ENCODE measurements around the gene ASCC3.

Gene ASCC3

DNA sequence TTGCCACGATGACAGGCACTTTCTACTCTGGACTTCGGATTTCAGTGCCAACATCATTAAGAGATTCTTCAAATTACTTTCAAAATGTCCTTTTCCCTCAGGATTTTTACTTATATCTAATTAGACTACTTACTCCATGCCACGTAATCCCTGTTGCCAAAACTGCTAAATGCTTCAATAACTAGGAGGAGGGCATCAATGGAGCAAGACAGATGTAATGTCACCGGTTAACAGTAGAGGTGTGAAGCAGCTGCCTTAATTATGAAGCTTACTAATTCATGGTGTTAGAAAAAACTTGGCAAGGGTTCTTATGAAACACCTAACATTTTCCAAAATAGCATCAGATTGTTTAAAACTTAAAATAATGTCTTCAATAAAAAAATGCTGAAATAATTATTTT is 305.2 kb downstream of the ASCC3 start:
- no peak for DNase-seq (ENCODE audit: low read depth)

GRCh38 chr6:100574836-100575235 is 306.3 kb downstream of the ASCC3 start:
- DNase-seq (ENCODE audit: low read depth) = no peak

DNA sequence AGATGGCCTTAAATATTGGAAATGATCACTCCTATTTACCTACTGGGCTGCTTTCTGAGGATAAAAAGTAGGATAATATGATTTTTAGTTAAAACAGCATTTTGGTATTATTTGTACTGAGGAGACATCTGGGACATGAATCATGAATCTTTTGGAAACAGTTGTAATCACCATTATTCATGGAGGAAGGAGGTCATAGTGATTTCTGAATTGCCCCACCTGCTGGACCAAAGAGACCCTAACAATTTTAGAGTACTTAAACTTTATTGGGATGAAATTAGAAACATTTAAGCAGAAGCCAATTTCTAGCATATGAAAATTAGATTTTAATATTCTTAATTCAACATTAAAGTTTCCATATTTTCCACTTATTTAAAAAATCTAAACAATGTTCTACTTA is 308.0 kb downstream of the ASCC3 start:
- DNase-seq (ENCODE audit: low read depth) = no peak

DNA sequence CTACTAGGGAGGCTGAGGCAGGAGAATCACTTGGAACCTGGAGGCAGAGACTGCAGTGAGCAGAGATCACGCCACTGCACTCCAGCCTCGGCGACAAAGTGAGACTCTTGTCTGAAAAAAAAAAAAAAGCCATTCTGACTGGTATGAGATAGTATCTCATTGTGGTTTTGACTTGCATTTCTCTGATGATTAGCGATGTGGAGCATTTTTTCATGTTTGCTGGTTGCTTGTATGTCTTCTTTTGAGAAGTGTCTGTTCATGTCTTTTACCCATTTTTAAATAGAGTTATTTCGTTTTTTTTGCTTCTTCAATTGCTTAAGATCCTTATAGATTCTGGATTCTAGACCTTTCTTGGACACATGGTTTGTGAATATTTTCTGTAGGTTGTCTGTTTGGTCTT is 312.9 kb downstream of the ASCC3 start:
- DNase-seq (ENCODE audit: low read depth) = no peak

DNA sequence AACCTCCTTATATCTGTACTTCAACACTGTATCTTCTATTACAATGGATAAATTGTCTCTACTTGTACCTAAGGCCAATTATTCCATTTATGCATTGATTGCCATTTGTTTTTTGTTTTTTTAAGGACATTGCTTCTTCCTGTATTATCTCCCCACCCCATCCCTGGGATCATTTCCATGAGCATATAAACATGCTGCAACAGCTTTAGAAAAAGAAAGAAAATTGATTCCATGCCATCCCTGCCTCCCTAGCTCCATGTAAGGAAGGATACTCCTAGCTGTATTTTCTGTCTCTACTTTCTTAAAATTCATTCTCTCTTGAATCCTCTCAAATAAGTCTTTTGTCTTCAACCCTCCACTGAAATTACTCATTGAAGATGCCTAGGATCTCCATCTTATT is 314.6 kb downstream of the ASCC3 start:
- DNase-seq (ENCODE audit: low read depth) = no peak

DNA sequence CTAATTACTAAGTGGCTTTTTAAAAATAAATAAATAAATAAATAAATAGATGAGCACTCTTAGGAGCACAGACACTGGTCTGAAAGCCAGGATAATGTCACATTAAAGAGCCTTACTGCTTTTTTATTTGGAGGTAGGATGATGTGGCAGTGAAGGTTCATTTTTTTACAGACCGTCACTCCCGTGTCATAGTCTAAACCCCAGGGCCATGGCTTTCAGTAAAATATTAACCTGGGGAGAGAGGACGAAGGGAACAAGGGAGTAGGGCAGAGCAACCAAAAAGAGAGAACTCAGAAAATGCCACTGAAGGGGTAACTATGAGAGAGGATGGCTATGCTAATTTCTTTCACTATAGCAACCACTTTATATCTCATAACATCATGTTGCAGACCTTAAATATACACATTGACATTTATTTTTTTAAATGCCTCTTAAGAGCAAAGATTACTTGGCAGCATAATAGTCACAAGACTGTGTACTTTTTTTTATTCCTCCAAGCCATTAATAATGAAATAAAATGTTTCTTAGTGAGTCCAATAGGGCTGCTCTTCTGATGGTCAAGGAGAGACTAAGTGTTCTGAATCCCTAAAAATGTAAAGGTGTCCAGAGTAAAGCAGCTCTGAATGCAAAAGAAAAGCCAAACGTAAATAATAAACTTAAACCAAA is 315.6 kb downstream of the ASCC3 start:
- no peak for DNase-seq (ENCODE audit: low read depth)

- no peak for DNase-seq (ENCODE audit: low read depth)
Measured at GRCh38 chr6:100559859-100560258, 321.3 kb downstream of the ASCC3 start.

GRCh38 chr6:100554228-100554627 is 326.9 kb downstream of the ASCC3 start:
- no peak for DNase-seq (ENCODE audit: low read depth)

DNA sequence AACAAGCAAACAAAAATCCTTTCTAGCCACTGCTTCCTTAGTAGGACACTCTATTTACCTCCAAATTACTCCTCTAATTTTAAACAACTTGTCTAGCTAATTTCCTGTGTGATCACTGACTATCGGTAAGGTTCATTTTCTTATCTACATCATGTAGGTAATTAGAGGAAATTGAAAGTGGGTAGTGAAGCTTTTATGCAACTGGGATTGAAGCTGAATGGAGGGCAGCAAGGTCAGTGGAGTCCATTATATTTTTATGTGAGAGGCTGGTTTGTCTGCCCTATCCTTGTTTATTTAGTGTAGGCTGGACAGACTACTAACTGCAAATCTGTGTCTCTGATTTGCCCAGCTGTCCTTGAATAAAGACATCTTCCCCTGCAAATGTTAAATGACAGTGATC is 327.9 kb downstream of the ASCC3 start:
- DNase-seq (ENCODE audit: low read depth) = no peak

DNA sequence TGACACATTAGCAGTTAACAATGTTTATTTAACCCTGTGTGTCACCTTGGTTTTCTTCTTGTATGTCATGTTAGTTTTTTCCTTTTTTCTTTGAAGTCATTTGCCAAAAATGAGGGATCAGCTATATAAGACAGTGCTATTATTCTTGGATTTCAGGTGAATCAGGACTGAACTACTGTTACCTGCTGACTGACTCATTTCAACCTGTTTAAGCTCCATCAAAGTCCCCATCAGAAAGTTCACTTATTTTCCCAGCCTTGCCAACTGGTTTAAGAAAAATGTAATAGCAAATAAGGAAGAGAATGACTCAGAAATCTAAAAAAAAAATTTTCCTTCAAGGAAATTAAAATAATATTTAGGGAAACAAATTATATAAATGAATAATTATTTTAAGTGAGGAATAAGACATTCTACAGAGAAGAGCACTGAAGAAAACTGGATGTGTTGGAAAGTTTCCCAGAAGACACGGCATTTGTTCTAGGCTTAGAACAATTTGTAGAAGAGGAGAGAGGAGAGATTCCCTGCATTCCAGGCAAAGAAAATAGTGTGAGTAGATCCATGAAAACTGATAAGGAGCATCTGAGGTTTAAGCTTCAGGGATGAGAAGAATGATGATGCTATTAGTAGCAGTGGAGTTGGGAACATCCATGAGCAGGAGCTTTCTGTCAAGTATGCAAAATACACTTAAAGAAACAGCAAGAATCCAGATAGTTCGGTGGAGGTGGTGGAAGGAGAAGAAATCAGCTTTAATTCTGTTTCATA is 331.5 kb downstream of the ASCC3 start:
- DNase-seq (ENCODE audit: low read depth) = no peak

GRCh38 chr6:100538086-100538485 is 343.0 kb downstream of the ASCC3 start:
- DNase-seq (ENCODE audit: low read depth) = no peak

- DNase-seq (ENCODE audit: low read depth) = no peak
Measured at GRCh38 chr6:100518588-100518987, 362.5 kb downstream of the ASCC3 start.

GRCh38 chr6:100517633-100518032 is 363.5 kb downstream of the ASCC3 start:
- no peak for DNase-seq (ENCODE audit: low read depth)

DNA sequence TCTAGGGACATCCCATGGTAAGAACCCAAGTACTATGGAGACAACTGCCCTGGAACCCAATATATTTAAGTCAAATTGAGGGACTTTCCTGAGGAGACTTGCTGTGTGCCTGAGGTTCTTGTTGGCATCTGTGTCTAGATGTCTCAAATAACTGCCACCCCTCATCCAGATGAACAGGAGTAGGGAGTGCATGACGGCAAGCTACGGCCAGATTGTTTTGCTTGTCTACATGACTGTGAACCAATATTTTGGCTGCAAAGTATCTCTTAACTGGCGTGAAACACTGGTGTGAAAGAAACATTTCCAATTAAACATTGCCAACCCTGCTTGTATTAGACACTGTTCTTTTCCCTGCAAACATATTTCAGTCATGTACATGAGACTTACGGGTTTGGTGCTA is 364.0 kb downstream of the ASCC3 start:
- no peak for DNase-seq (ENCODE audit: low read depth)

- DNase-seq (ENCODE audit: low read depth) = no peak
Measured at GRCh38 chr6:100514660-100515059, 366.5 kb downstream of the ASCC3 start.

- no peak for DNase-seq (ENCODE audit: low read depth)
Measured at GRCh38 chr6:100512203-100512862, 368.8 kb downstream of the ASCC3 start.

- no peak for DNase-seq (ENCODE audit: low read depth)
Measured at GRCh38 chr6:100509101-100509500, 372.0 kb downstream of the ASCC3 start.

DNA sequence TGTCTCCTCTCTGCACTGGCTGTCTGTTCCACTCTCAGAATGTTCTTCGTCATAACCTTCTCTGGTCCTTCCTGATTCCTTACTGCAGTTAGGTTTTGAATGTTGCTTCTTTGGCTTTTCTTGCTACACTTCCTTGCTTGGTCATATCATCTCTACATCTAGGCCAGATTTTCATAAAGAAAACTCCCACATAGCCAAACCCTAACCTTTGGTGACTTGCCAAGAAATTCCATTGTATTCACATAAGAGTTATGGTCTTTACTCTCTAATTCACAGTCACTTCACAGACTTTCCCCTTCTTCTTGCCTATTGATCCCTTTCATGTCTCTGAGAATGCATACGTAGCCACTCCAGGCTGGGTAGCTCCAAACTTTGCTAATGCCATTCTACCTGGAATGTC is 374.5 kb downstream of the ASCC3 start:
- DNase-seq (ENCODE audit: low read depth) = no peak

DNA sequence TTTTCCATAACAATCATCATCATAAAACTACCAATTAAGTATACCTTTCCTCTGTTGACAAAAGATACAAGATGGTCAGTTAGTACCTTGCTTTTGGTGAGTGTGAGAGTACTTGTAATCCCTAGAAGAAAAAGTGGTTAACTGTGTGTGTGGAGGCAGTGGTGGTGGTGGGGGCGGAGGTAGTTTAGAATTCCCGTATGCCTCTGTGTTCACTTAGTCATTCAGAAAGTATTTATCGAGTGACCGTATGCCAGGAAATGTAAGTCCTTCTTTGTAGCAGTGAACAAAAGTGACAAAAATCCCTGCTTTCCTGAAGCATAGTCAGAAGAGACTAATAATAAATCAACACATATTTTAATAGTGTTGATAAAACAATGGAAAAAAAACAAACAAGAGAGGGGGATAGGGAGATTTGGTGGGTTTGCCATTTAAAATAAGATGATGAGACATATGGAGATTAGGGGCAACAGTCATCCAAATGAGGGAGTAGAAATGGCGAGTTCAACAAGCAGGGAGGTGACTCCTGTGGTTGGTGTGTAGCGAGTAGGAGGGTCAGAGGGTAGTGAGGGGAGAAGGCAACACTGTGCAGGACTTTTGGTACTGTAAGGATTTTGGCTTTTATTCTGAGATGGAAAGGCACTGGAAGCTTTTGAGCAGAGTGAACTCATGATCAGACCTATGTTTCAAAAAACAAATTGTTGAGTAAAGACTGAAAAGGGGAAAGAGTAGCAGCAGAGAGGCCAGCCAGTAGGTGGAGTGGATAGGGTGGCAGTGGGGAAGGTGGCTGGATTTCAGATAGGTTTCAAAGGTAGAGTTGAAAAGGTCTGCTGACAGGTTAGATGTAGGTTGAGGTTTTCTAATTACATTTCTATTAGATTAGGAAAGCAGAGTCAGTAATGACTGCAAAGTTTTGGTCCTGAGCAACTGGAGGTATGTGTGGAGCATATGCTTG is 376.1 kb downstream of the ASCC3 start:
- no peak for DNase-seq (ENCODE audit: low read depth)

- DNase-seq (ENCODE audit: low read depth) = no peak
Measured at GRCh38 chr6:100503043-100503705, 378.0 kb downstream of the ASCC3 start.

DNA sequence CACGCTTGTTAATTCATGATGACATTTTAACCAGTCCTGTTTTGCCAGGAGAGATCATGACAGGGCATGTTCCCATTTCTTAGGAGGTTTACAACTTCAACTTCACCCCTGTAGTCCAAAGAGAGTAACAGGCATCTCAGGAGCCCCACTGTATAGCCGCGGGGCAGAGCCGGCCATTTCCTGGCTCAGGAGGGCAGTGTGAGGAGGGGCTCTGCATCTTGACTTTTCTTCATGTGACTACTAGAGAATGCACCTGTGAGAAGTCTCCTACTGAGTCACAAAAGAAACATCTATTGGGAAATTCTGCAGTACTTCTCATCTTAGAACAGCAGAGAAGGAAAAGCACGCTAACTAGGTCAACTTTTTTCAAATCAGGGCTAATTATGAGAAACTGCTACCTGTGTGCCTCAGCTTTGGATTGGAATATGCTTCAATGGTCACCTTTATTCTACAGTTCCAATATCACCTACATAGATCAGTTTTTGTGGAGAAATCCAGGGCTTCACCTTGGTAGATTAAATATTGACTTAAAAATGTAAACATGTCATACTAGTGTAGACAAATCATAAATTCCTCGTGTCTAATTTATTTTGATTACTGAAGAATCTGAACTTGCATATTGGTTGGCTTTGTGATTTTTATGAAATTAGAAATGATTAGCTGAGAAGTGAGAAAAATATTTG is 387.8 kb downstream of the ASCC3 start:
- DNase-seq (ENCODE audit: low read depth) = no peak

Measured in stimulated activated CD4-positive, alpha-beta T cell treated with anti-CD3 and anti-CD28 coated beads, Interleukin-2, amount 100 ng/mL, for 4 hours (primary cell).